Activated CD8-positive, alpha-beta T cell treated with anti-CD3 and anti-CD28 coated beads, Interleukin-2, amount 10 ng/mL, durations not matched to agents 7 days and 5 days (primary cell): ENCODE results near the gene SYNPO2L. TPM values are rescaled to one million over a fixed set of nuclear protein-coding genes. Genes with fewer than 3 reads are reported as not detected.

Experiments
- ATAC-seq: fragments of 150-1000 bp; cut with Tn5 transposase; one replicate; pipeline ENCODE4 v1.10.0; 2021; ENCODE audit warnings: moderate library complexity
- CTCF ChIA-PET: fragments of 350-600 bp; sonication (Branson Sonifier 250); formaldehyde crosslinking; loops from one replicate; lab custom pipeline; 2021; ENCODE audit warnings: antibody characterized with exemption; lab: Charles Lee
- POLR2A ChIA-PET: fragments of 350-600 bp; sonication (Branson Sonifier 250); formaldehyde crosslinking; loops from one replicate; lab custom pipeline; 2021; ENCODE audit warnings: antibody characterized with exemption; lab: Charles Lee
- DNase-seq: peaks from one replicate; pipeline ENCODE4 v3.0.0-alpha.2; 2020
- H3K27ac Mint-ChIP-seq: one replicate; pipeline ENCODE4 v1.8.0; 2021; ENCODE audit warnings: mild to moderate bottlenecking, mixed read lengths
- H3K27me3 Mint-ChIP-seq: one replicate; pipeline ENCODE4 v1.8.0; 2021; ENCODE audit warnings: low read depth, mixed read lengths
- H3K36me3 Mint-ChIP-seq: one replicate; pipeline ENCODE4 v1.8.0; 2021; ENCODE audit warnings: low read depth, mixed read lengths
- H3K4me1 Mint-ChIP-seq: one replicate; pipeline ENCODE4 v1.8.0; 2021; ENCODE audit warnings: low read depth, mixed read lengths
- H3K4me3 Mint-ChIP-seq: one replicate; pipeline ENCODE4 v1.8.0; 2021; ENCODE audit warnings: mild to moderate bottlenecking, mixed read lengths
- H3K9me3 Mint-ChIP-seq: one replicate; pipeline ENCODE4 v1.8.0; 2022; ENCODE audit warnings: mixed read lengths; ENCODE audit not compliant: insufficient read depth
- total RNA-seq, 2 experiments: library from RNA; stranded (reverse); gene quantifications; one replicate each; pipeline ENCODE4 v1.2.3, GENCODE V29; 2021

The SYNPO2L gene
- total RNA-seq, 2 experiments from 2014 or later, result 0.05 TPM; not detected in 1

DNA sequence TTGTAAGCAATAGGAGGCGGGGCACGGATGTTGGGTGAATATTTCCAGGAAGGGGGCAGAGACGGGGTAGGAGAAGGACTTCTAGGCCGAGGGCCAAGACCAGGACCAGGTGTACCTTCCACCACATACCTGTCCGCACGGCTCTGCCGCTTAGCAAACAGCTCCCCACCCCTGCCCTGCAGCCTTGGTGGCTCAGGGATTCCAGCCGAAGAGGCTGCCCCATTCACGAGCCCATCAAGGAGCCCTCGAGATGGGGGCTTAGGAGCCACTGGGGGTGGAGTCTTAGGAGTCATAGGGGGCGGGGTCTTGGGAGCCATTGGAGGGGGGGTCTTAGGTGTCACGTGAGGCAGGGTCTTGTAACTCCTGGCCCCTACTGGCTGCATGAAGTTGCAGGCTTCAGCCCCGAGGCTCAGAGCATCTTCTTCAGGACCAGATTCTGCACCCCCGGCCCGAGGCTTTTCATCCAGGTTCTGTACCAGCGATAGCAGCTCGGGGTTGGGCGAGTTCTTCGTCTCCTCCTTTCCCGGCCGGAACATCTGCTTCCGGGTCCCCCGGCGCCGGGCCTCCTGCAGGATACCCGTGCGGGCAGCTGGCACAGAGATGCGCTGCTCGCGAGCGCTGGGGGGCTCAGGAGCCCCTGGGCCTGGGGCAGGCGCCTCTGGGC lies 8.5 kb downstream of the SYNPO2L start:
- Mint-ChIP-seq H3K27ac (no peak overlapping the region), H3K36me3 (no peaks in the 10 kb centered on the region), H3K27me3 (peaks cover 12% of the 10 kb centered on the region), H3K9me3 (no peaks in the 10 kb centered on the region), H3K4me1 (peaks cover 29% of the 10 kb centered on the region), H3K4me3 (peak overlapping the region; percentile 51)
- CTCF ChIA-PET, result interaction anchor here (0.8 to 12.0 kb wide), 3 partner anchors 10 to 117 kb away, joined by 3 to 152 read pairs (median 3); no protein-coding TSS in a partner anchor
- POLR2A ChIA-PET, result no interaction called here
- ATAC-seq (peak; percentile 38), DNase-seq (no peak)

DNA sequence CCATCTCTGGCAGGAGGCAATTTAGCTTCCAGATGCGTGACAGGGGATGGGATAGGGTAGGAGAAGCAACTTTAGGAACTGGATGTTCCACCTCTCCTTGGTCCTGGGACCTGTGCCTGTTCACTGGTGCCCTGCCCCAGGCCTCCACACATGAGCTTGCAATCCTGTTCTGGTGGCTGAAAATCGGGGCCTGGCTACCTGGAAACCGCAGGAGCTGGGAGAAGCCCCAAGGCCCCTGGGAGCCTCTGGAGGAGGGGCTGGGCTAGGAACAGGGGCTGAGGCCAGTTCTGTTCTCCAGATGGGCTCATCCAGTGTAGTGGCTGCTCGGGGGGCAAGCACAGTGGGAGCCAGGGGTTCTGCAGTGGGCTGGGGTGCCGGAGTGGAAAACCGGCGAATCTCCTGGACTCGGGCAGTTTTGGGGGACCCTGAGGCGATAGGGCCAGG lies 9.2 kb downstream of the SYNPO2L start:
- Mint-ChIP-seq H3K27ac (no peak overlapping the region), H3K4me3 (no peak overlapping the region), H3K36me3 (no peaks in the 10 kb centered on the region), H3K4me1 (peaks cover 29% of the 10 kb centered on the region), H3K27me3 (peaks cover 12% of the 10 kb centered on the region), H3K9me3 (no peaks in the 10 kb centered on the region)
- no peak for ATAC-seq
- POLR2A ChIA-PET, result no interaction called here
- no peak for DNase-seq
- CTCF ChIA-PET, result interaction anchor here (12.0 kb wide), 1 partner anchor 117 kb away, joined by 152 read pairs; no protein-coding TSS in a partner anchor

DNA sequence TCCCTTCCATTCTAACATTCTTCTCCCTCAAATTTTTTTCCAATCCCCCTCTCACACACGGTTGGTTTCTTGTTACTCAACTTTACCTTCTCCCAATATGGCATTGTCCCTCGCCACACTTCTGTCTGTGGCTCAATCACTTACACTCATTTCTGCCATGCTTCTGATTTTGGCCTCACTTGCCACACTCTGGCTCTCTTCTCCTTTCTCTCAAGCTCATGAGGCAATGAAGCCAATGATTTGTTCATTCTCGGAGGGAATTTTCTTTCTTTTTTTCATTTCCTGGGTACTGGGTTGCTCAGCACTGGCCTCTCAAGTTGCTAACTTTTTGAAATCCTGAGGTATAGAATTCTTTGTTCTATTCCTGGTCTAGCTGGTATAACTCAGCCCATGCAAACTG lies 10.6 kb downstream of the SYNPO2L start:
- Mint-ChIP-seq H3K9me3 (no peaks in the 10 kb centered on the region), H3K36me3 (no peaks in the 10 kb centered on the region), H3K27me3 (peaks cover 19% of the 10 kb centered on the region), H3K27ac (no peak overlapping the region), H3K4me1 (peaks cover 22% of the 10 kb centered on the region), H3K4me3 (no peak overlapping the region)
- CTCF ChIA-PET, result interaction anchor here (0.6 to 12.0 kb wide), 13 partner anchors 9 to 133 kb away, joined by 3 to 152 read pairs (median 8); no protein-coding TSS in a partner anchor
- POLR2A ChIA-PET, result interaction anchor here (2.0 kb wide), 1 partner anchor 116 kb away, joined by 6 read pairs; no protein-coding TSS in a partner anchor
- DNase-seq, result no peak
- ATAC-seq, result no peak

DNA sequence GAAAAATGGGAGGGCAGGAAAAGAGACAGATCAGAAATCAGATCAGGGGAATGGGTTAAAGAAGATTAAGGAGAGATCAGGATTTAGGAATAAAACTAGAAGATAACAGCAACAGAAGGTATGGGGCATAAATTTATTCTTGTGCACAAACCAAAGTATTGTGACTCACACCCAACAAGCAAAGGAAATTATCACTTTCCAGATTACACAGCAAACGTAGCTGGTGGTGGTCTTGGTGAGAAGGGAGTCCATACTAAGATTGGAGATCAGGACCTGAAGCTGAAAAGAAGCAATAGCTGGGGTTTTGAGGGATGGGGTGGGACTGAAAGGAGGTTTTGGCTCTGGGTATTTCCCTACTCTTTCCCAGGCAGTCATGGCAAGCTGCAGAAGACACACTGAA lies 11.1 kb downstream of the SYNPO2L start:
- Mint-ChIP-seq H3K36me3 (no peaks in the 10 kb centered on the region), H3K4me1 (peaks cover 22% of the 10 kb centered on the region), H3K9me3 (no peaks in the 10 kb centered on the region), H3K4me3 (no peak overlapping the region), H3K27me3 (peaks cover 19% of the 10 kb centered on the region), H3K27ac (no peak overlapping the region)
- no peak for DNase-seq
- POLR2A ChIA-PET, result interaction anchor here (2.0 kb wide), 1 partner anchor 115 kb away, joined by 6 read pairs; no protein-coding TSS in a partner anchor
- no peak for ATAC-seq
- CTCF ChIA-PET, result interaction anchor here (0.8 to 12.0 kb wide), 20 partner anchors 9 to 381 kb away, joined by 3 to 152 read pairs (median 8); partner anchors contain the start of gene USP54

DNA sequence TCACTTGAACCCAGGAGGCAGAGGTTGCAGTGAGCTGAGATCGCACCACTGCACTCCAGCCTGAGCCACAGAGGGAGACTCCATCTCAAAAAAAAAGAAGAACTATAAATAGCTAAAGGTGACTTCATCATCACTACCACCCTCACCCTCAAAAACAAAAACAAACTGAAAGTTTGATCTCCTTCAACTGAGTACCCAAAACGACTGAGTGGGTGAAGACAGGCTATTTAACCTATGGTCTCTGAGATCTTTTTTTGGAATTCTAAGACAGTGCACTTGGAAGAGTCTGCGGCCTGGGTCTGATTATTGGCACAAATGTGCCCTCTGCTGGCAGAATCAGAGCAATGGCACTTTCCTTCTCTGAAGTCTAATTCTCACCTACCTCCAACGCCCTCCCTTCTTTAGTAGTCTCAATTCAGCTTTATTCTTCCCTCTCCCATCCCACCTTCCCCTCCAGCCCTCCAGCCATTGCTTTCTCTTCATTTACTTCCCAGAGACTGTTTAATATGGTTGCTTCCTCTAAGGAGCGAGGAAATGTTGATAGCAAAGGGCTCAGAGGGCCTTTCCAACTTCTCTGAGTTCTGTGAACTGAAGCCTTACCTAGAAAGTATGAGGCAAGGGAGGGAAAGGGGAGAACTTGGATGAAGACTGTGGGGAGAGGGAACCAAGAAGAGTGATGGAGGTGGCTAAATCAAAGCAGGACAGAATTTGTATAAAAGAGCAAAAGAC lies 11.7 kb downstream of the SYNPO2L start:
- peak overlapping the region; percentile 59 for H3K27ac Mint-ChIP-seq
- no peak overlapping the region for H3K4me3 Mint-ChIP-seq
- peaks cover 22% of the 10 kb centered on the region for H3K4me1 Mint-ChIP-seq
- ATAC-seq (peak; percentile 66), DNase-seq (peak; percentile 64)
- no peaks in the 10 kb centered on the region for H3K9me3 Mint-ChIP-seq
- no peaks in the 10 kb centered on the region for H3K36me3 Mint-ChIP-seq
- POLR2A ChIA-PET, result interaction anchor here (0.5 to 2.0 kb wide), 3 partner anchors 114 to 397 kb away, joined by 3 to 6 read pairs (median 4); partner anchors contain the start of gene DNAJC9
- H3K27me3 Mint-ChIP-seq, result peaks cover 16% of the 10 kb centered on the region
- CTCF ChIA-PET, result interaction anchor here (0.6 to 12.0 kb wide), 48 partner anchors 9 to 397 kb away, joined by 3 to 152 read pairs (median 5); partner anchors contain the start of genes CFAP70, DNAJC9, PPP3CB and USP54

DNA sequence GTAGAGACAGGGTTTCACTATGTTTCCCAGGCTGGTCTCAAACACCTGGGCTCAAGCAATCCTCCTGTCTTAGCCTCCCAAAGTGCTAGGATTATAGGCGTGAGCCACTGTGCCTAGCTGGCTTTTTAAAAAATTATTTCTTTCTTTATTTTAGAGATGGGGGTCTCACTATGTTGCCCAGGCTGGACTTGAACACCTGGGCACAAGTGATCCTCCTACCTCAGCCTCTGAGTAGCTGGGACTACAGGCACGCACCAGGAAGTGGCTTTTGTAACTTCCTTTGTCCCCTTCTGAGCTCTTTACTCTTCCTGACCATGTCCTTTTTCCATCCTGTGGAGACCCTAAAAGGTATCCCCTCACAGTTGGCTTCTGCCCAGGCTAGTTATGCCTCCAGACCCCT lies 12.5 kb downstream of the SYNPO2L start:
- CTCF ChIA-PET, result interaction anchor here (0.6 to 12.0 kb wide), 50 partner anchors 8 to 396 kb away, joined by 3 to 152 read pairs (median 5); partner anchors contain the start of genes CFAP70, DNAJC9, PPP3CB and USP54
- Mint-ChIP-seq H3K27ac (peak overlapping the region; percentile 29), H3K4me1 (peaks cover 22% of the 10 kb centered on the region), H3K27me3 (peaks cover 16% of the 10 kb centered on the region), H3K9me3 (no peaks in the 10 kb centered on the region), H3K4me3 (no peak overlapping the region), H3K36me3 (no peaks in the 10 kb centered on the region)
- POLR2A ChIA-PET, result interaction anchor here (1.3 to 2.0 kb wide), 3 partner anchors 114 to 397 kb away, joined by 3 to 6 read pairs (median 4); partner anchors contain the start of gene DNAJC9
- no peak for DNase-seq
- no peak for ATAC-seq

DNA sequence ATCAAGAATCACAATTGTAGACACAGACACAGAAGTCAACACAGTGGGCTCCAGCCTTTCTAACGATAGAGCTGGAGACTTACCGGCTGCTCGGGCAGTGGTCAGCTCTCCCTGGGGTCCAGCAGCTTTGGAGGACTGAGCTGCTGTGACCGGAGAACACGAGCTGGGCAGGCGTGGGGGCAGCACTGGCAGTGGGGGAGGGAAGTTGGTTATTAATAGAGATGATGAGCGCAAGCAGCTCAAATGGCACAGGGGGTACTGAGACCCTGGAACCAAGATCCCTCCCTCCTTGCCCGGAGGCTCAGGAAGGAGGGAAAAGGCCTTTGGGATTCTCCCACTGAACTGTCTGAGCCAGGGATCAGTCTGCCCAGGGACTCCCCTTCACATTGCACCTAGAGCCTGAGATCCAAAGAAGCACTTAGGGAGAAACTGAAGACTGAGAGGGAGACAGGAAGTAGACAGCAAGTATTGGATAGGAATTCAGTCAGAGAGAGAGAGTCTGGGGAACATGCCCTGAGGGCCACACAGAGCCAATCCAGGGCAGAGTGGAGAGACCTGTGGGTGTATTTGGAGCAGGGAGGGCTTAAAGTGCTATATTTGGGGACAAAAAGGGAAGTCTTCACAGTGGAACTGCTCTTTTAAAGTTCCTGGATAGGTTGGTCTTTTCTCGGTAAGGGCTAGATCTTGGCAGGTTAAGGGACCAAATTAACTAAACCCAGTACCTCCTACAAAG lies 14.3 kb downstream of the SYNPO2L start, which contains the start of gene MYOZ1:
MYOZ1 (minus strand) TSS at position 147 of the 733 bp plus-strand sequence. CDS start 1,457 bp downstream, outside the sequence.
- no peak for ATAC-seq
- Mint-ChIP-seq H3K4me3 (no peak within 1 kb of the TSS), H3K9me3 (no peaks in the 10 kb centered on the region), H3K36me3 (no peaks in the 10 kb centered on the region), H3K27me3 (peaks cover 20% of the 10 kb centered on the region), H3K27ac (no peak within 1 kb of the TSS), H3K4me1 (peaks cover 22% of the 10 kb centered on the region)
- CTCF ChIA-PET, result interaction anchor here (12.0 kb wide), 1 partner anchor 111 kb away, joined by 152 read pairs; no protein-coding TSS in a partner anchor
- DNase-seq, result no peak
- POLR2A ChIA-PET, result interaction anchor here (1.6 kb wide), 1 partner anchor 119 kb away, joined by 3 read pairs; no protein-coding TSS in a partner anchor

DNA sequence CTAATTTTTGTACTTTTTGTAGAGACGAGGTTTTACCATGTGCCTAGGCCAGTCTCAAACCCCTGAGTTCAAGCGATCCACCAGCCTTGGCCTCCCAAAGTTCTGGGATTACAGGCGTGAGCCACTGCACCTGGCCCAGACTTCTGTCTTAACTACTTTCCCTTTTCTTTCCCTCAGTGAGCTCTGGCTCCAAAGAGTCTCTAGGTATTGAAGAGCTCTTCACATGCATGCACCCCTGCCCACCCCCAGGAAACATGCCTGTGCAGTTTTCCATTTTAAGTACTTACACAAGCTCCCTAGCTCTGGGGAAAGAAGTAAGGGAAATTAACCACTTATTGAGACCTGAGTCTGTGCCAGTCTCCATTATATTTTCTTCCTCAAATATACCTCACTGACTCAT lies 16.5 kb downstream of the SYNPO2L start:
- Mint-ChIP-seq H3K27ac (no peak overlapping the region), H3K4me1 (peaks cover 13% of the 10 kb centered on the region), H3K27me3 (peaks cover 11% of the 10 kb centered on the region), H3K36me3 (no peaks in the 10 kb centered on the region), H3K4me3 (no peak overlapping the region), H3K9me3 (no peaks in the 10 kb centered on the region)
- POLR2A ChIA-PET, result no interaction called here
- ATAC-seq (no peak), DNase-seq (no peak)
- CTCF ChIA-PET, result interaction anchor here (1.0 kb wide), 1 partner anchor 109 kb away, joined by 3 read pairs; no protein-coding TSS in a partner anchor

DNA sequence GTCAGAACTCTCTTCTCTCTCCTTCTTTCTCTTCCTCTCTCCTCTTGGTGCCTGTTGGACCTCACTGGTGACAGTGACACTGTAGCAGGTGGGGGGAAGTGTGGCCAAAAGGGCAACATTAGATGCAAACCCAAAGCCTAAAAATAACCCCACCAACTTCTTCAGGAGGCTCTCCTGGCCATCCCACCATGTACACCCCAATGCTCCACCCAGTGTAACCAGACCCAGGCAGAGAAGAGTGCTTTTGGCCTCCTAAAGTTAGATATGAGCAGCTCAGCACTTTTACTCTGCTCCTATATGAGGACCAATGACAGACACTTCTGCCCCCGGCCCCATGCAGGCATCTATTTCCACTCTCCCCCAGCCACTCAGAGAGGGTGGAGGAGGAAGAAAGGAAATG lies 20.0 kb downstream of the SYNPO2L start:
- POLR2A ChIA-PET, result no interaction called here

DNA sequence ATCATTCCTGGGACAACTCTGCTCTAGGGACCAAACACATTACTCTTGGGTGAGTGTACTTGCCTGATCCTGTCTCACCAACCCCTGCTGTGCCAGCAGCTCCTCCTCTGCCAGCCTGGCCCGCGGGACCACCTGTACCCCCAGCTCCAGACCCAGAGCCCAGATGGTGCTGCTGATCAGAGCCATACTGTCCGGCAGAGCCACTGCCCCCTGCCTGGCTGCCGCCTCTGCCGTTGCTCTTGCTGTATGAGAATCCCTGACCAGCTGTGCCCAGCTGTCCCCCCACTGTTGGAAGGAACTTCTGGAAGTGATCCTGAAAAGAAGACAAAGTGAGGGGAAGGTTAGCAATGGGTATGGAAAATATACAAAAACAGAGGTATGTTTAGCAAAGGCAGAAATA lies 21.4 kb downstream of the SYNPO2L start:
- Mint-ChIP-seq H3K9me3 (no peaks in the 10 kb centered on the region), H3K27ac (no peak overlapping the region), H3K27me3 (peaks cover 5% of the 10 kb centered on the region), H3K36me3 (no peaks in the 10 kb centered on the region), H3K4me3 (no peak overlapping the region), H3K4me1 (no peaks in the 10 kb centered on the region)
- POLR2A ChIA-PET, result no interaction called here
- CTCF ChIA-PET, result interaction anchor here (1.9 kb wide), 1 partner anchor 10 kb away, joined by 12 read pairs; no protein-coding TSS in a partner anchor
- ATAC-seq (no peak), DNase-seq (no peak)

More for the DNA sequence above, 20.0 kb downstream of the SYNPO2L start:
- DNase-seq (no peak), ATAC-seq (no peak)
- no peak overlapping the region for H3K4me3 Mint-ChIP-seq
- CTCF ChIA-PET, result interaction anchor here (1.9 kb wide), 1 partner anchor 8 kb away, joined by 12 read pairs; no protein-coding TSS in a partner anchor
- peaks cover 6% of the 10 kb centered on the region for H3K27me3 Mint-ChIP-seq
- no peak overlapping the region for H3K27ac Mint-ChIP-seq
- no peaks in the 10 kb centered on the region for H3K4me1 Mint-ChIP-seq
- no peaks in the 10 kb centered on the region for H3K9me3 Mint-ChIP-seq
- H3K36me3 Mint-ChIP-seq, result no peaks in the 10 kb centered on the region
